ENCODE data around the gene CHCHD6.

CHCHD6 gene

GRCh38 chr3:126732281-126733060 lies 28.4 kb downstream of the CHCHD6 start:
- intact Hi-C loops (cut with DNase I): no loop called here
- no peak for DNase-seq

- no peak for DNase-seq
- intact Hi-C loops (cut with DNase I): no loop called here
Measured at GRCh38 chr3:126733061-126733430, 29.0 kb downstream of the CHCHD6 start.

GRCh38 chr3:126734106-126734723 lies 30.2 kb downstream of the CHCHD6 start:
- DNase-seq: no peak
- intact Hi-C loops (cut with DNase I): no loop called here

GRCh38 chr3:126737527-126737926 lies 33.5 kb downstream of the CHCHD6 start:
- no peak for DNase-seq
- intact Hi-C loops (cut with DNase I): no loop called here

GRCh38 chr3:126742057-126742456 lies 38.0 kb downstream of the CHCHD6 start:
- peak in 1 of 10 donors; percentile 36 for DNase-seq
- intact Hi-C loops (cut with DNase I): no loop called here

GRCh38 chr3:126743350-126743749 lies 39.3 kb downstream of the CHCHD6 start:
- DNase-seq: no peak
- intact Hi-C loops (cut with DNase I): no loop called here

GRCh38 chr3:126743781-126744180 lies 39.7 kb downstream of the CHCHD6 start:
- intact Hi-C loops (cut with DNase I): no loop called here
- DNase-seq: no peak

GRCh38 chr3:126745760-126746394 lies 41.8 kb downstream of the CHCHD6 start:
- intact Hi-C loops (cut with DNase I): no loop called here
- DNase-seq: no peak

- no peak for DNase-seq
- intact Hi-C loops (cut with DNase I): no loop called here
Measured at GRCh38 chr3:126746395-126747177, 42.5 kb downstream of the CHCHD6 start.

- intact Hi-C loops (cut with DNase I): no loop called here
- no peak for DNase-seq
Measured at GRCh38 chr3:126747768-126748167, 43.7 kb downstream of the CHCHD6 start.

- intact Hi-C loops (cut with DNase I): no loop called here
- DNase-seq: no peak
Measured at GRCh38 chr3:126748701-126749546, 44.9 kb downstream of the CHCHD6 start.

- no peak for DNase-seq
- intact Hi-C loops (cut with DNase I): no loop called here
Measured at GRCh38 chr3:126749547-126749875, 45.5 kb downstream of the CHCHD6 start.

GRCh38 chr3:126749931-126750755 lies 46.1 kb downstream of the CHCHD6 start:
- intact Hi-C loops (cut with DNase I): loop anchor here (2.0 to 5.0 kb wide), 2 partner anchors 225 to 797 kb away; no protein-coding TSS in a partner anchor

GRCh38 chr3:126750756-126751121 lies 46.7 kb downstream of the CHCHD6 start:
- DNase-seq: no peak
- intact Hi-C loops (cut with DNase I): loop anchor here (2.0 to 5.0 kb wide), 2 partner anchors 224 to 797 kb away; no protein-coding TSS in a partner anchor

More at GRCh38 chr3:126749931-126750755, 46.1 kb downstream of the CHCHD6 start:
- no peak for DNase-seq

GRCh38 chr3:126751611-126752302 lies 47.7 kb downstream of the CHCHD6 start:
- DNase-seq: no peak
- intact Hi-C loops (cut with DNase I): loop anchor here (1.0 to 5.0 kb wide), 4 partner anchors 223 to 796 kb away; no protein-coding TSS in a partner anchor

- intact Hi-C loops (cut with DNase I): loop anchor here (1.0 to 5.0 kb wide), 3 partner anchors 230 to 795 kb away; no protein-coding TSS in a partner anchor
- peak; percentile 60 to 97 (median 85) for DNase-seq
Measured at GRCh38 chr3:126752303-126753190, 48.5 kb downstream of the CHCHD6 start.

All from posterior cingulate gyrus (tissue), 11 donors.